ENCODE results near the gene CCL25.
"Not testable (repeated sequence)": the region's sequence is repeated elsewhere in the genome, so short reads cannot be mapped to it uniquely, and the experiment has no call there.

CCL25 gene

GRCh38 chr19:8094336-8094735 lies 41.8 kb downstream of the CCL25 start:
- no peak for TF ChIP-seq CTCF (conservative IDR thresholded peaks at IDR 0.05; ENCODE audit: low read length)
- no peak for DNase-seq (ENCODE audit: low read depth)
- no peak overlapping the region for H3K4me3 ChIP-seq (ENCODE audit: low read length)

GRCh38 chr19:8095354-8095886 lies 42.9 kb downstream of the CCL25 start:
- no peak for TF ChIP-seq CTCF (conservative IDR thresholded peaks at IDR 0.05; ENCODE audit: low read length)
- DNase-seq (ENCODE audit: low read depth): no peak
- H3K4me3 ChIP-seq (ENCODE audit: low read length): no peak overlapping the region

GRCh38 chr19:8096071-8096470 lies 43.5 kb downstream of the CCL25 start:
- no peak for DNase-seq (ENCODE audit: low read depth)
- H3K4me3 ChIP-seq (ENCODE audit: low read length): no peak overlapping the region
- TF ChIP-seq CTCF (conservative IDR thresholded peaks at IDR 0.05; ENCODE audit: low read length): no peak

- TF ChIP-seq CTCF (conservative IDR thresholded peaks at IDR 0.05; ENCODE audit: low read length): no peak
- DNase-seq (ENCODE audit: low read depth): no peak
- no peak overlapping the region for H3K4me3 ChIP-seq (ENCODE audit: low read length)
Observed at GRCh38 chr19:8097198-8097597, 44.6 kb downstream of the CCL25 start.

GRCh38 chr19:8097681-8098567 lies 45.4 kb downstream of the CCL25 start:
- TF ChIP-seq CTCF (conservative IDR thresholded peaks at IDR 0.05; ENCODE audit: low read length): no peak
- H3K4me3 ChIP-seq (ENCODE audit: low read length): no peak overlapping the region
- DNase-seq (ENCODE audit: low read depth): no peak

- DNase-seq (ENCODE audit: low read depth): no peak
- no peak overlapping the region for H3K4me3 ChIP-seq (ENCODE audit: low read length)
- no peak for TF ChIP-seq CTCF (conservative IDR thresholded peaks at IDR 0.05; ENCODE audit: low read length)
Observed at GRCh38 chr19:8101311-8101710, 48.8 kb downstream of the CCL25 start.

GRCh38 chr19:8101910-8102309 lies 49.4 kb downstream of the CCL25 start:
- H3K4me3 ChIP-seq (ENCODE audit: low read length); DNase-seq (ENCODE audit: low read depth): not testable (repeated sequence)
